Vagina (tissue), 2 donors: ENCODE data around the gene STMND1.

Source experiments
- POLR2A ChIP-seq, 2 donors: fragments of 450-650 bp; IDR thresholded peaks; one replicate each; pipeline ENCODE4 v1.6.1; 2017; ENCODE audit warnings: antibody characterized with exemption in 2 of 2, mild to moderate bottlenecking in 2 of 2, moderate library complexity in 2 of 2
- POLR2AphosphoS5 ChIP-seq, 2 donors: sonication (generic); formaldehyde crosslinking; IDR thresholded peaks; one replicate each; pipeline ENCODE4 v1.9.0; 2017; ENCODE audit warnings: antibody characterized with exemption in 2 of 2, mild to moderate bottlenecking in 2 of 2, low read depth in 1 of 2; ENCODE audit not compliant: insufficient read depth in 1 of 2
- TF ChIP-seq, protein P1 (sequence below), 3 experiments: fragments of 450-650 bp in 2 of 3; fragments of 200-600 bp in 1 of 3; sonication (generic) in 1 of 3; IDR thresholded peaks; one replicate each; pipeline ENCODE4 v1.5.1; 2017 to 2019; ENCODE audit warnings: antibody characterized with exemption in 3 of 3, mild to moderate bottlenecking in 2 of 3, moderate library complexity in 2 of 3

DNA sequence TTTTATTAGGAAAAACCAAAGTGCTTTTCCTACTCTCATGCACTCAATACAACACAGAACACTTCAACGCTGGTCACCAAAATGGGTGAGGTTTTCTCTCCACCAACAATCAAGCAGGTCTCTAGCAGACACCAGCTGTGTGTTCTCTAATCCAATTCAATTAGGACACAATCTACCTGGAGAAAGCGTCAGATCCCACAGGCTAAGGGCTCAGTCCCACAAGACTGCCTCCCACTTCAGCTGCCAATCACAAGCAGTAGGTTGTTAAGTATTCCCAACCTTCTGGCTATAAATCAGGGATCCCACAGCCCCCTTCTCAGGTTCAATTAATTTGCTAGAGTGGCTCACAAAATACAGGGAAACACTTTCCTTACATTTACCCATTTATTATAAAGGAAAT lies 47.7 kb downstream of the STMND1 start:
- TF ChIP-seq, protein P1, sequence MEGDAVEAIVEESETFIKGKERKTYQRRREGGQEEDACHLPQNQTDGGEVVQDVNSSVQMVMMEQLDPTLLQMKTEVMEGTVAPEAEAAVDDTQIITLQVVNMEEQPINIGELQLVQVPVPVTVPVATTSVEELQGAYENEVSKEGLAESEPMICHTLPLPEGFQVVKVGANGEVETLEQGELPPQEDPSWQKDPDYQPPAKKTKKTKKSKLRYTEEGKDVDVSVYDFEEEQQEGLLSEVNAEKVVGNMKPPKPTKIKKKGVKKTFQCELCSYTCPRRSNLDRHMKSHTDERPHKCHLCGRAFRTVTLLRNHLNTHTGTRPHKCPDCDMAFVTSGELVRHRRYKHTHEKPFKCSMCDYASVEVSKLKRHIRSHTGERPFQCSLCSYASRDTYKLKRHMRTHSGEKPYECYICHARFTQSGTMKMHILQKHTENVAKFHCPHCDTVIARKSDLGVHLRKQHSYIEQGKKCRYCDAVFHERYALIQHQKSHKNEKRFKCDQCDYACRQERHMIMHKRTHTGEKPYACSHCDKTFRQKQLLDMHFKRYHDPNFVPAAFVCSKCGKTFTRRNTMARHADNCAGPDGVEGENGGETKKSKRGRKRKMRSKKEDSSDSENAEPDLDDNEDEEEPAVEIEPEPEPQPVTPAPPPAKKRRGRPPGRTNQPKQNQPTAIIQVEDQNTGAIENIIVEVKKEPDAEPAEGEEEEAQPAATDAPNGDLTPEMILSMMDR (IDR thresholded peaks at IDR 0.05): no peak
- TF ChIP-seq POLR2A (IDR thresholded peaks at IDR 0.05): no peak
- no peak for TF ChIP-seq POLR2AphosphoS5 (IDR thresholded peaks at IDR 0.05; ENCODE audit: insufficient read depth in 1 of 2, low read depth in 1 of 2)
